ENCODE measurements around the gene PPIL1.

Gene PPIL1

DNA sequence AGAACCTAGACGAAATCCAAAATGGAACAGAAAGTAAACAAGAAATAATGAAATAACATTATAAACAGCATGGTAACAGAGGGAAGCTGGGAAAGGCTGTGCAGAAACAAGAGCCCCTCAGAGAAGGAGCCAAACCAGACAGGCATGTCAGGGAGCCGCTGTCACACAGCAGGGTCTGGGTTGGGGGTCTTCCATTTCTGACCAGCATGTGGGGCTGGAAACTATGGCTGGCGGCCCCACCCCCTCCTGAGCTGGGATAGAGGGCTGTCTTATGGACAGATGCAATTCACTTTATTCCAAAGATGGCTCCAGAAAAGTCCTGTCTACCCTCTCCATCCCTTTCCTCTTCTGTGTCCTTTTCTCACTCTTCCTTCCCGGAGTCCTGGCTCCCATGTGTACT, 38.5 kb upstream of the PPIL1 start:
- TF ChIP-seq SIN3A (IDR thresholded peaks at IDR 0.05; ENCODE audit: borderline replicate concordance, insufficient read depth, low read length), result no peak
- TF ChIP-seq FOXP2 (optimal IDR thresholded peaks at IDR 0.05; ENCODE audit: borderline replicate concordance, extremely low read depth, extremely low read length, insufficient read depth), result no peak
- TF ChIP-seq TAF1 (IDR thresholded peaks at IDR 0.05; ENCODE audit: borderline replicate concordance, insufficient read depth, low read length), result no peak
- no peak for TF ChIP-seq POLR2AphosphoS5 (IDR thresholded peaks at IDR 0.05; ENCODE audit: low read depth, low read length)
- TF ChIP-seq, protein P1, sequence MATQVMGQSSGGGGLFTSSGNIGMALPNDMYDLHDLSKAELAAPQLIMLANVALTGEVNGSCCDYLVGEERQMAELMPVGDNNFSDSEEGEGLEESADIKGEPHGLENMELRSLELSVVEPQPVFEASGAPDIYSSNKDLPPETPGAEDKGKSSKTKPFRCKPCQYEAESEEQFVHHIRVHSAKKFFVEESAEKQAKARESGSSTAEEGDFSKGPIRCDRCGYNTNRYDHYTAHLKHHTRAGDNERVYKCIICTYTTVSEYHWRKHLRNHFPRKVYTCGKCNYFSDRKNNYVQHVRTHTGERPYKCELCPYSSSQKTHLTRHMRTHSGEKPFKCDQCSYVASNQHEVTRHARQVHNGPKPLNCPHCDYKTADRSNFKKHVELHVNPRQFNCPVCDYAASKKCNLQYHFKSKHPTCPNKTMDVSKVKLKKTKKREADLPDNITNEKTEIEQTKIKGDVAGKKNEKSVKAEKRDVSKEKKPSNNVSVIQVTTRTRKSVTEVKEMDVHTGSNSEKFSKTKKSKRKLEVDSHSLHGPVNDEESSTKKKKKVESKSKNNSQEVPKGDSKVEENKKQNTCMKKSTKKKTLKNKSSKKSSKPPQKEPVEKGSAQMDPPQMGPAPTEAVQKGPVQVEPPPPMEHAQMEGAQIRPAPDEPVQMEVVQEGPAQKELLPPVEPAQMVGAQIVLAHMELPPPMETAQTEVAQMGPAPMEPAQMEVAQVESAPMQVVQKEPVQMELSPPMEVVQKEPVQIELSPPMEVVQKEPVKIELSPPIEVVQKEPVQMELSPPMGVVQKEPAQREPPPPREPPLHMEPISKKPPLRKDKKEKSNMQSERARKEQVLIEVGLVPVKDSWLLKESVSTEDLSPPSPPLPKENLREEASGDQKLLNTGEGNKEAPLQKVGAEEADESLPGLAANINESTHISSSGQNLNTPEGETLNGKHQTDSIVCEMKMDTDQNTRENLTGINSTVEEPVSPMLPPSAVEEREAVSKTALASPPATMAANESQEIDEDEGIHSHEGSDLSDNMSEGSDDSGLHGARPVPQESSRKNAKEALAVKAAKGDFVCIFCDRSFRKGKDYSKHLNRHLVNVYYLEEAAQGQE (IDR thresholded peaks at IDR 0.05; ENCODE audit: insufficient read depth in 1 of 2, low read depth in 2 of 2, low read length in 2 of 2), result no peak

DNA sequence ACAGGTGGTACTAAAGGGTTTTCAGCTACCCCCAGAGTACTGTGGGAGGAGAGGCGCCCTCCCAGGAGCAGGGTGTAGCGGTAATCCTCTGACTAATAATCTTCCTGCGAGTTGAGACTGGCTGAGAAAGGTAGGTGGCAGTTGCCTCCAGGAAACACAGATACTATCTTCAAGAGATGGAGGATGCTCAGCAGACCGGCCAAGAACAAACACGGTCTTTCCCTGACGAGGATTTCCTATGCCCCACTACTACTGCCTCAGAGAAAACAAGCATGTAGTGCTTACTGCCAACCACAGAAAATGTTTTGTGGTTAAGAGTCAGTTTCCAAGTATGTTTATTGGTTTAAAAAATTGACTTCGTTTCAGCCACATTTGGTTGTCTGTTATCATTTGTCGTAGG, 38.0 kb upstream of the PPIL1 start:
- TF ChIP-seq POLR2AphosphoS5 (IDR thresholded peaks at IDR 0.05; ENCODE audit: low read depth, low read length) (no peak), FOXP2 (optimal IDR thresholded peaks at IDR 0.05; ENCODE audit: borderline replicate concordance, extremely low read depth, extremely low read length, insufficient read depth) (no peak), TAF1 (IDR thresholded peaks at IDR 0.05; ENCODE audit: borderline replicate concordance, insufficient read depth, low read length) (no peak), SIN3A (IDR thresholded peaks at IDR 0.05; ENCODE audit: borderline replicate concordance, insufficient read depth, low read length) (no peak)
- TF ChIP-seq, protein P1 (IDR thresholded peaks at IDR 0.05; ENCODE audit: insufficient read depth in 1 of 2, low read depth in 2 of 2, low read length in 2 of 2), result no peak

DNA sequence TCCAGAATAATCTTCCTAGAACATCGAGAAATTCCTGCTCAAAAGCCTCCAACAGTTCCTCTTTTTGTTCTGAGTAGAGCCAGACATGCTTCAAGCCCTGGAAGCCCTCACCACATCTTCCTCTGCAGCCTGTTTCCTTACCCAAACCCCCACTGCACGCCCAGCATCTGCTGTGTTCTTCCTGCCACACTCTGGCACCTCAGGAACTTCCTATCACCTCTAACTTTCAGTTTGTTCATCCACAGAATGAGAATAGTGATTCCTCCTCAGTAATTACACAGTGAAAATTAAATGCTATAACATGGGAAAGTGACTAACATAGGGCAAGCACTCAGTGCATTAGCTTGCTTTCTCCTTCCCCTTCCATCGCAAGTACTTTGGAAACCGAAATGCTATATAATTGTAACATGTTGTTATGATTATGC, 37.4 kb upstream of the PPIL1 start:
- TF ChIP-seq FOXP2 (optimal IDR thresholded peaks at IDR 0.05; ENCODE audit: borderline replicate concordance, extremely low read depth, extremely low read length, insufficient read depth) (no peak), POLR2AphosphoS5 (IDR thresholded peaks at IDR 0.05; ENCODE audit: low read depth, low read length) (no peak), TAF1 (IDR thresholded peaks at IDR 0.05; ENCODE audit: borderline replicate concordance, insufficient read depth, low read length) (no peak), SIN3A (IDR thresholded peaks at IDR 0.05; ENCODE audit: borderline replicate concordance, insufficient read depth, low read length) (no peak)
- TF ChIP-seq, protein P1 (IDR thresholded peaks at IDR 0.05; ENCODE audit: insufficient read depth in 1 of 2, low read depth in 2 of 2, low read length in 2 of 2), result no peak

DNA sequence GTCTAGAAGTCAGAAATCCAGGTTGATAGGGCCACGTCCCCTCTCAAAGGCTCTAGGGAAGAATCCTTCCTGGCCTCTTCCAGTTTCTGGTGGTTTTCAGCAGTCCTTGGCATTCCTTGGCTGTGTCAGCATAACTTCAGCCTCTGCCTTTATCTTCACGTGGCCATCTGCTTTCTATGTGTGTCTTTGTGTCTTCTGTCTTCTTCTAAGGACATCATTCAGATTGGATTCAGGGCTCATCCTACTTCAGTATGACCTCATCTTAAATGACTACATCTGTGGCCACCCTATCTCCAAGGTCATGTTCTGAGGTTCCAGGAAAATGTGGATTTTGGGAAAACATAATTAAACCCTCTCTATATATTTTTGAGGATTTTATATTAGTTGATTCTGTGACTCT, 34.1 kb upstream of the PPIL1 start:
- TF ChIP-seq, protein P1 (IDR thresholded peaks at IDR 0.05; ENCODE audit: insufficient read depth in 1 of 2, low read depth in 2 of 2, low read length in 2 of 2), result no peak
- no peak for TF ChIP-seq POLR2AphosphoS5 (IDR thresholded peaks at IDR 0.05; ENCODE audit: low read depth, low read length)
- no peak for TF ChIP-seq TAF1 (IDR thresholded peaks at IDR 0.05; ENCODE audit: borderline replicate concordance, insufficient read depth, low read length)
- TF ChIP-seq SIN3A (IDR thresholded peaks at IDR 0.05; ENCODE audit: borderline replicate concordance, insufficient read depth, low read length), result no peak

DNA sequence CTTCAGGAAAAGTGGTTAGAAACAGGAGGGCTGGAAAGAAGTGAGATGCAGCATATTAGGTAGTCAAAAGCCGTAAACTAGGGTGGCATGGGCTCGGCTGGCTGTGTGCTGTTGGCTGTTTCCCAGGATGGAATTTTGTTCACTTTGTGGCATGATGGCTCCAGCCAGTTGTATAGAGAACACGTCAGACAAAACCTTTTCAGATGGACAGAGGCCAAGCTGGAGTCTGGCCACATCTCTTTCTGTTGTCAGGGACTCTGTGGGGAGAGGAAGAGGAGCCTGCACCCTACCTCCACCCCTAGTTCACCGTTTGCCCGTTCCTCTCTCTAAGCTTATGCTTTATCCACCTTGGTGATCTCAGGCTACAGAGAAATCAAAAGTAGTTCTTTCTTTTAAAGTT, 33.2 kb upstream of the PPIL1 start:
- TF ChIP-seq SIN3A (IDR thresholded peaks at IDR 0.05; ENCODE audit: borderline replicate concordance, insufficient read depth, low read length) (no peak), POLR2AphosphoS5 (IDR thresholded peaks at IDR 0.05; ENCODE audit: low read depth, low read length) (no peak), FOXP2 (optimal IDR thresholded peaks at IDR 0.05; ENCODE audit: borderline replicate concordance, extremely low read depth, extremely low read length, insufficient read depth) (no peak), TAF1 (IDR thresholded peaks at IDR 0.05; ENCODE audit: borderline replicate concordance, insufficient read depth, low read length) (no peak)
- TF ChIP-seq, protein P1 (IDR thresholded peaks at IDR 0.05; ENCODE audit: insufficient read depth in 1 of 2, low read depth in 2 of 2, low read length in 2 of 2), result no peak

Data from PFSK-1 (cell line).